ENCODE data around the gene TXNDC16. TPM values are rescaled to one million over a fixed set of nuclear protein-coding genes. Genes with fewer than 3 reads are reported as not detected.
"Not testable (repeated sequence)": the region's sequence is repeated elsewhere in the genome, so short reads cannot be mapped to it uniquely, and the experiment has no call there.

Gene TXNDC16
- total RNA-seq, 1 donor, result 3.8 TPM

DNA sequence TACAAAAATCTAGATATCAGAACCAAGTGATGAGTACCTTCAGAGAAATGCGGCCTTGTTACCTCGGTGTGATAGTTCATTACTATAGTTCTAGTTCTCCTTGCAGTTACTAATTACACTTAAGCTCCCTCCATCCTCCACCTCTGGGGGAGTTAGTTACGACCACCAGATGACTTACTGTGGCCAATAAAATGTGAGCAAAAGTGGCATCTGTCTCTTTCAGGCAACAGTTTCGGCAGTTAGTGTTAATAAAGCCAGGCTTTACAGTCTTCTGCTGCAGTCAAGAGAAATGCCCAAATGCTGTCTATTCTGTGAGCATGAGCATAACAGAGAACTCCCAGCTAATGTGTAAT lies 6.0 kb downstream of the TXNDC16 start:
- DNase-seq (ENCODE audit: low read depth in 2 of 3, low spot score in 2 of 3), result no peak

DNA sequence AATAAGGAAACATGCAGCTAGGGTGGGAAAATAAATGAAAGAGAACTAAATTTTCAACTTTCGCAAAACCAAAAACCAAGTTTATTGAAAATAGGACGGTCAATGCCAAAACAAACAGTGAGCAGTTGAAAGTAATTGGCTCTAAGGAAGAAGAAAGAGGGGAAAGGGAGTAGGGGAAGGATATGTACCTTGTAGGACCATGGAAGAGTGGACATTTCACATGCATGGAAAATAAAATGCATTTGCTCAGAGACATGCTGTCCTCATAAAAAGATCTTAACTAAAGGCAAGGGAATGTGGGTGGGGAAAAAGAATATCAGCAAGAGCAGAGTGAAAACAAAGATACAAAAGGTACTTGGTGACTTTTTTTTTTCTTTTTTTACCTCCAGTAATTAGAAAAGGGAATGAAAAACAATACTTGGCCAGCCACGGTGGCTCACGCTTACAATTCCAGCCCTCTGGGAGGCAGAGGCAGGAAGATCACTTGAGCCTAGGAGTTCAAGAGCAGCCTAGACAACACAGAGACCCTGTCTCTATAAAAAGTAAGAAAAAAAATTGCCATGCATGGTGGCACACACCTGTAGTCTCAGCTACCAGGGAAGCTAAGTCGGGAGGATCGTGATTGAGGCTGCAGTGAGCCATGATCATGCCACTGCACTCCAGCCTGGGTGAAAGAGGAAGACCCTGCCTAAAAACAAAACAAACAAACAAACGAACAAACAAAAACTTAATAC lies 6.6 kb downstream of the TXNDC16 start:
- DNase-seq (ENCODE audit: low read depth in 2 of 3, low spot score in 2 of 3), result no peak

DNA sequence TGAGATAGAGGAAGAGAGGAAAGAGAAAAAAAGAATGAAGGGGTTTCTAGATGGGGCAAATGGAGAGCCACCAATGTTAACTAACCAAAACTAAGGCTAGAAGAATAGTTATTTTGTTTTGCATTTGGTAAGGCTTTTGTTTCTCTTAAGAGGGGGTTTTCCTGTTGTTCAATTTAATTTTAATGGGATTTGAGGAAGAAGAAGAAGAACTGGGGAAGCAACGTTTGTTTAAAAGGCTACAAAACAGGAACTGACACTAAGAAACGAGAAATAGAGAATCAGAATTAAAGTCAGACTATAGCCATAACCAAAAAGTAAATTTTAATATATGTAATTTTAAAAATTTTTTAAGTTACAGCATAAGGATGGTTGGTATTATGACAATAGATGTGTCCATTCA lies 13.7 kb downstream of the TXNDC16 start:
- DNase-seq (ENCODE audit: low read depth in 2 of 3, low spot score in 2 of 3), result no peak

DNA sequence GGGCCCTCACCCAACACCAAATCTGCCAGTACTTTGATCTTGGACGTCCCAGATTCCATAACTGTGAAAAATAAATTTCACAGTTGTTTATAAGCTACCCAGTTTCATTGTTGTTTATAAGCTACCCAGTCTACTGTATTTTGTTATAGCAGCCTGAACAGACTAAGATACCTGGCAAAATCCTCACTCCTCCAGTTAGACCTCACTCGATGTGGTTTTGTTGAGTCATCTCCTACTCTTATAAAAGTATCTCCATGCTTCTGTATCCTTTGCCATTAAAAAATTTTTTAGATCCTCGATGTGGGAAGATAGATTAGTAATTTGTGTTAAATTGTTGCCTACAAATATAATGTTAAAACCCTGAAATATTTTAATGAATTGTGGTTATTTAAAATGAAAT lies 16.0 kb downstream of the TXNDC16 start:
- no peak for DNase-seq (ENCODE audit: low read depth in 2 of 3, low spot score in 2 of 3)

DNA sequence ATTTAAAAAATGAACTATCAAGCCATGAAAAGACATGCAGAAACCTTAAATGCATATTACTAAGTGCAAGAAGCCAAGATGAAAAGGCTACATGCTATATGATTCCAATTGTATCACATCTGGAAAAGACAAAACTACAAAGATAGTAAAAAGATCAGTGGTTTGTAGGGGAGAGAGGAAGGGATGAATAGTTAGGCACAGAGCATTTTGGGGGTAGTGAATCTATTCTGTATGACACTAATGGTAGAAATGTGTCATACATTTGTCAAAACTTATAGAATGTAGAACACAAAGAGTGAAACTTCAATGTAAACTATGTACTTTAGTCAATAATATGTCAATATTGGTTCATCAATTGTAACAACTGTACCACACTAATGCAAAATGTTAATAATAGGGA lies 20.8 kb downstream of the TXNDC16 start:
- DNase-seq (ENCODE audit: low read depth in 2 of 3, low spot score in 2 of 3), result no peak

DNA sequence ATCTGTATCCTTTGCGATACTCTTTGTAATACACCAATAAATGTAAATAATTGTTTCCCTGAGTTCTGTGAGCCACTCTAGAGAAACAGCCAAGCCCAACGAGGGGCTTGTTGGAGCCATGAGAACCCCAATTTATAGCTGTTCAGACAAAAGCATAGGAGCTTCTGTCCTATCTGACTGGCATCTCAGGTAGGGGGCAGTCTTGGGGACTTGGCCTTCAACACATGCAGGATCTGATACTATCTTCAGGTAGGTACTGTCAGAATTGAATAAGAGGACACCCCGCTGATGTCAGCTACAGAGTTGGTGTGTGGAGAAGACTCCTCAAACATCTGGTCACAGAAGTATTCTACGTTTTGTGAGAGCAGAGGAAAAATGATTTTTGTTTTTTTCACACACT lies 25.3 kb downstream of the TXNDC16 start:
- no peak for DNase-seq (ENCODE audit: low read depth in 2 of 3, low spot score in 2 of 3)

DNA sequence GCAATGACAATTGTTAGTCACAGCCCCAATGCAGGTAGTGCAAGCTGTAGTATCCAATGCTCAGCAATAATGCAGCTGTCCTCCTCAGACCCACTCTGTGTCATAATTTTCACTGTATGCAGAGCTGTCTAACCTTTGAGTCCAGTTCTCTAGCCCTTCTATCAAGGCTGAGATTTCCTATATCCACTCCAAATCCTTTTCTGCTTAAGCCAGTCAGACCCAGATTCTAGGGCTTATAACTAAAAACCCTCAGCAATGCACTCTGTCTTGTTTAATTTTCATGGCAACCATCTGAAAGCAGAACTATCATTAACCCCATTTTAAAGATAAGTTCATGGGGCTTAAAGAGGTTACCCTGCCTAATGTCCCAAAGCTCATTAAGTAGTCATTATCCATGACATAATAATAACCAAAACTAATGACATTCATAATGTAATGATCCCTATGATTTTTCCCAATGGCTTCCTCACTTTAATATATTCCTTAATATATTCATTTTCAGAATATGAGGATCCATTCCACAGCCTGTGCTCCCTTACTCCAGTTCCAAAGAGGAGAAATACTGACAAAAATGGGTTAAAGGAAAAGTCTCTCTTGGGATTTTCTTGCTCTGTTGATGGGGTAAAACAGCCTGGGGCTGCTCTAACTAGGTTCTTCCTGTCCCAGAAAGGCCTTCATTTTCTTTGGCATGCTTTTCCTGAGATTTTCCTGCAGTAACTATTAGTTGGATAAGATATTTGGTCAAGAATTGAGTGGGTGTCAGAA lies 29.5 kb downstream of the TXNDC16 start:
- DNase-seq (ENCODE audit: low read depth in 2 of 3, low spot score in 2 of 3), result no peak

DNA sequence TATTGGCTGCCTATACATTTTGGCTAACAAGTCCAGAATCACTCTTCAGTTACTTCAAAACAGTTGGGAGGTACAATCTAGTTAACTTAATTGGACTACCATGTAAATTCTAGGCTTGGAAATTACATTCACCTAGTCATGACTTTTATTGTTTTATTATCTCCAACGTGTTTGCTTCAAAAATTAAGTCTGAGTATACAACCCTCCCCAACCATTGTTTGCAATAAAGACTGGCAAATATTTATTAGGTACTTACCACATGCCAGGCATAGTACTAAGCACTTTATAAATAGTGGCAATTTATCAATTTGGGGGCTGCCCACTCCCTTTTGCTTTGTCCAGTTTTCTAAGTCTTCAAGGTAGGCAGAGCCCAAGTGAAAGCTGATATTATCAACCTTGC lies 30.3 kb downstream of the TXNDC16 start:
- DNase-seq (ENCODE audit: low read depth in 2 of 3, low spot score in 2 of 3), result no peak

DNA sequence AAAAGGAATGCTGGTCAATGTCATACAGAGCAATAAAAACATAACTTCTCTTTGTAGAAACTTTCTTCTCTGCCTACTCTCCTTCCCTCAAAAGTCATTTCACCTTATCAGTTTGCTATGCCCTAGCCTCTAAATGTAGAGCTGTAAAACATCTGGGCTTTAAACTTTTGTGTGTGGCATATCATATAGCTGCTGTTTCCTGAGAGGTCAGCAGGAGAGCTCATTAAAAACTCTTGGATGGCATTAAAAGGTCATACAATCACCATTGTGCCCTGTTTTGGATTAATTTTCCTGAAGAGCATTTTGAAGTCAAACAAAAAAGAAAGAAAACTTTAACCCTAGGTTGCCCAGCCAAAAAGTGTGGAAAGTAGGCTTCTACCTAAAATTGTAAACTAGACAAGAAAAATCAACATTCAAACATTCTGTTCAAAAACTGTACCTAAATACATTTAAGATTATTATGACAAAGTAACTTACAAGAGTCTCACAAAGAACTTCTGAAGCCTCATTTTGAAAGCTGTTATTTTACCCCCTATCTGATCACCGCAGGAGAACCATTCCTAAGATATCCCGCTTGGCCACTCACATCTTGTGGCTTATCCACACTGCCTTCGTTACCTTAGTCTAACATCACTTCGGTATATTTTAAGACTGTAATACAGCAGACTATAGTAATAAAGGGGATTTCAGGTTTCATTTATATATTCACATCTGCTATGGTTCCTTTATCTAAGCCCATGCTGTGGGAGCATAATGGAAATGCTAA lies 38.1 kb downstream of the TXNDC16 start:
- DNase-seq (ENCODE audit: low read depth in 2 of 3, low spot score in 2 of 3), result no peak

DNA sequence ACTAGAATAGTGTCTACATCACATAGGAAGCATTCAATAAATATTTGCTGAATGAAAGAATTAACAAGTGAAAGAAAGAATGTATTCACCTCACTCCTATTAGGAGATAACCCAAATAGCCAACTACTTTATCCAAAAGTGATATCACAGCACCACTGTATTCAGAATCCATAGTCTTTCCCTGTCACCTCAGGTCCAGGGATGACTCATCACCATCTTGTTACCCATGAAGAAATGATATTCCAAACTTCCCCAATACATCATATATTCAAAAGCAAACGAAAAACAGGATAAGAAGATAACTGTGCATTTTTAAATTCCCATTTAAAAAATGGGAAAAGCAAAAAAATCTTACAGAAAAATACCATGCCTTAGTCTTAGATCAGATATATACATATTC lies 39.1 kb downstream of the TXNDC16 start:
- no peak for DNase-seq (ENCODE audit: low read depth in 2 of 3, low spot score in 2 of 3)

DNA sequence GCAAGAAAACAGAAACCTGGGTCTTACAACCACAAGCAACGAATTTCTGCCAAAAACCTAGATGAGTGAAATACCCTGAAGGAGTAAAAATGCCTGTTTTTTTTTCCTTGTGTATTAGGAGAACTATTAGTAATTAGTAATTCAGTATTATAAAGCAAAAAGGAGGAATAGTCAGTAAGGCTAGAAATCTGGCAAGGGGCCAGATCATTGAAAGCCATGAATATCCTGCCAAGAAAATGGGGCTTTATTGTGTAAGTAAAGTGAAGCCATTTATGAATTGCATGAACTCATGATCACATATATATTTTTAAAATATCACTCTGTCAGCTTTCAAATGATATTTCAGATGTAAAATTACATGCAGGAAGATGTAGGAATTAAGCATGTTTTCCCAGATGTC lies 57.9 kb downstream of the TXNDC16 start:
- DNase-seq (ENCODE audit: low read depth in 2 of 3, low spot score in 2 of 3), result no peak

DNA sequence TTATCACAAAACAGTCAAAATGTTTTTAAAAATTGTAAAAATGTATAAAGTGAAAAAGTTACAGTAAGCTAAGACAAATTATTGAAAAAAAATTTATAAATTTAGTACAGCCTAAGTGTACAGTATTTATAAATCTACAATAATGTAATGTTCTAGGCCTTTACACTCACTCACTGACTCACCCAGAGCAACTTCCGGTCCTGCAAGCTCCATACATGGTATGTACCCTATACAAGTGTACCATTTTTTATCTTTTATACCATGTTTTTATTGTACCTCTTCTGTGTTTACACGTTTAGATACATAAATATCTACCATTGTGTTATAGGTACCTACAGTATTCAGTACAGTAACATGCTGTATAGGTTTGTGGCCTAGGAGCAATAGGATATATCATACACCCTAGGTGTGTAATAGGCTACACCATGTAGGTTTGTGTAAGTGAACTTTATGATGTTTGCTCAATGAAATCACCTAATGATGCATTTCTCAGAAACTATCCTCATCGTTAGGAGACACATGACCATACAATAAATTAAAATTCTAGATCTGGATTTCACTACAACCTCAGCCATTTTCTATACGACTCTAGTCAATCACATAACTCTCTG lies 66.8 kb downstream of the TXNDC16 start:
- DNase-seq (ENCODE audit: low read depth in 2 of 3, low spot score in 2 of 3), result no peak

DNA sequence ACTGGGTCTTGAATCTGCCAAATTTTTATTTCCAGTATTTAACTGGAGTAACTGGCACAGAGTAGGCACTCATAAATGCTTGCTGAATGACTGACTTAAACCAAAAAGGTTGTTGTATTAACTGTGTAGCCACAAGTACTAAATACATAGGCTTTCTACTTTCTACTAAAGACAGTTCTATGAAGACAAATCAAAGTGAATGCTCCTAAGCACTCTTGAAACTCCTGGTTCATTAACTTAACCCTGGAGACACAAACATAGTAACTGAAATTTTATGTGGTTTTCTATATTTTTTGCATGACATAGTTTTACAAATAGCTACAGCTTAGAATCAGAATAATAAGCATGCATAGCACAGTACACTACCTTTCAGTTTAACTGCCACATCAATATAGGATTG lies 70.4 kb downstream of the TXNDC16 start:
- DNase-seq (ENCODE audit: low read depth in 2 of 3, low spot score in 2 of 3), result no peak

DNA sequence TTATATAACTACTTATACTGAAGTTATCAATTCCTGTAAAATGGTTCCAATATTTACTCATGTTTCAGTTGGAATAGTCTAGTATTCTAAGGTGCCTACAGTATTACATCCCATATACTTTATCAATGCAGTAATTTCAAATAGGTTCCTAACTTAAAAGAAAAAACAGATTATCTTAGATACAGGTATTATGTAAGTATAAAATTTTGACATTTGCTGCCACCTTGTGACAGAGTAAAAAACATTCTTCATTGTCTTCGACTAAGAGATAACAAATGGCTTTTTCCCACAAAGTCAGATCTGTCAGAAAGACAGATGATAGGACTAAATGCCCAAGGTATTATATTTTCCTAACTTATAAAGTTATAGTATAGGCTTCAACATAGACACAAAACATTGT lies 78.7 kb downstream of the TXNDC16 start:
- peak; percentile 10 to 66 (median 31) for DNase-seq (ENCODE audit: low read depth in 2 of 3, low spot score in 2 of 3)

DNA sequence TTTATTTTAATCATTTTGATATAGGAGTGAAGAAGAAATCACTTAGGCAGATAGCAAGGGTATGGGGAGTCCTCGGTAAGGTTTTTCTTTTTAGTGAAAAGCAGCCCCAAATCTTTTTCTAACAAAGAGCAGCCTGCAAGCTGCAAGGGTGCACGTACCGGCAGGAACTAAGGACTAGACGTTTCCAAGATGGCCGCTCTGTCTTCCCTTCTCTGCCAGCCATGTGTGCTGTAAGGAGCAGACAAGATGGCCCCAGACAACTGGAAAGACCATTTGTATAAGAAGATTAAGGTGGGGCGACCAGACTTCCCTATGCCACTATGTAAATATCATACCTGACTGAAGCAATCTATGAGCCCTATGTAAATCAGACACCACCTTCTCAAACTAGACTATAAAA lies 79.6 kb downstream of the TXNDC16 start:
- DNase-seq (ENCODE audit: low read depth in 2 of 3, low spot score in 2 of 3), result no peak

DNA sequence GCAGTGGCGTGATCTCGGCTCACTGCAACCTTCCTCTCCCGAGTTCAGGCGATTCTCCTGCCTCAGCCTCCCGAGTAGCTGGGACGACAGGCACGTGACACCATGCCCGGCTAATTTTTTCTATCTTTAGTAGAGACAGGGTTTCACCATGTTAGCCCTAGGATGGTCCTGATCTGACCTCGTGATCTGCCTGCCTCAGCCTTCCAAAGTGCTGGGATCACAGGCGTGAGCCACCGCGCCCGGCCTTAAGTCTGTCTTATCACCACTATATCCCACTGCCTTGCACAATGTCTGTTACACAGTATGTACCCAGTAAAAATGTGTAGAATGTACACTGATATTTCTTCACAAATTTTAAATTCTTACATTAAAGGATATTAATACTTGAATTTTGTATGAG lies 80.1 kb downstream of the TXNDC16 start:
- DNase-seq (ENCODE audit: low read depth in 2 of 3, low spot score in 2 of 3), result not testable (repeated sequence)

DNA sequence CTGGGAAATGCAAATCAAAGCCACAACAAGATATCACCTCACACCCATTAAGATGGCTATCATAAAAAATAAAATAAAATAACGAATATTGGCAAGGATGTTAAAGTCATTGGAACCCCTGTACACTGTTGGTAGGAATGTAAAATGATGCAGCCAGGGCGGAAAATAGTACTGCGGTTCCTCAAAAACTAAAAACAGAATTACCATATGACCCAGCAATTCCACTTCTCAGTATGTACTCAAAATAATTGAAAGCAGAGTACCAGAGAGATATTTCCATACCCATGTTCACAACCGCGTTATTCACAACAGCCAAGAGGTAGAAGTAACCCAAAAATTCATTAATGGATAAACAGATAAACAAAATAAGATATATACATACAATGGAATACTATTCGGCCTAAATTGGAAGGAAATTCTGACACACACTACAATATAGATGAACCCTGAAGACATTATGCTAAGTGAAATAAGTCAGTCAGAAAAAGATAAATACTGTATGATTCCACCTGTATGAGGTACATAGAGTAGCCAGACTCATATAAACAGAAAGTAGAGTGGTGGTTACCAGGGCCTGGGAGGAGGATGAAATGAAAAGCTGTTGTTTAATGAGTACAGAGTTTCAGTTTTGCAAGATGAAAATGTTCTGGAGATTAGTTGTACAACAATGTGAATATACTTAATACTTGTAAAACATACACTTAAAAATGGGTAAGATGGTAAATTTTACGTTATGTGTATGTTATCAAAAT lies 84.6 kb downstream of the TXNDC16 start:
- DNase-seq (ENCODE audit: low read depth in 2 of 3, low spot score in 2 of 3), result no peak

DNA sequence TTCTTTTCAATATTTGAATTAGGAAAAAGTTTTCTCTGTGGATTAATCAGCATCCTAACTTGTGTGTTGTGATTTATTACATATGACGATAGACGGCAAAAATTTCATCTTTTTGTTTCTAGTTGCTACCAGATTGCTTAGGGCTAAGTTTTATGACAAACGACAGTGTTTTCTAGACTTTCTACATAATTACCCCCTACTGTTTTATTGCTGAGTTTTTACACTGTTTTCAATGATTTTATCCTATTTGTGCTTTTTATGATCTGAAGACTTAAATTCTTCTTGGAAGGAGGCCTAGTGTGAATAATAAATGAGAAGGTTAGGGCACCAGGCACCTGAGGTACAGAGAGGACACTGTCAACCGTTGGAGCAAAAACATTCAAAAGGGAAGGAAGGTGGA lies 88.1 kb downstream of the TXNDC16 start:
- DNase-seq (ENCODE audit: low read depth in 2 of 3, low spot score in 2 of 3), result no peak

DNA sequence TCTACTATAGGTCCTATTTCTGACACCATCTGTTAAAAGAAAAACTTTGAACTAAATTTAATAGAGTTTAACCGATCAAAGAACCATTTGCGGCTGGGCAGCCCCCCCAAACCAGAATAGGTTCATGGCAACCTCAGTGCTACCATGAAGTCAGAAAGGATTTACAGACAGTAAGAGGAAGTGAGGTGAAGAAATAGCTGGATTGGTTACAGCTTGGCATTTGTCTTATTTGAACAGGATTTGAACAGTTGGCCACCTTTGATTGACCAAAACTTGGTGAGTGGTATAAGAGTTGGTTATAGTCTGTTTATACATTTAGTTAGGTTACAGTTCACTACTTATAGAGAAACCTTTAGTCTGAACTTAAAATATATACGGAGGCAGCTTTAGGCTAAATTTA lies 88.9 kb downstream of the TXNDC16 start:
- no peak for DNase-seq (ENCODE audit: low read depth in 2 of 3, low spot score in 2 of 3)

DNA sequence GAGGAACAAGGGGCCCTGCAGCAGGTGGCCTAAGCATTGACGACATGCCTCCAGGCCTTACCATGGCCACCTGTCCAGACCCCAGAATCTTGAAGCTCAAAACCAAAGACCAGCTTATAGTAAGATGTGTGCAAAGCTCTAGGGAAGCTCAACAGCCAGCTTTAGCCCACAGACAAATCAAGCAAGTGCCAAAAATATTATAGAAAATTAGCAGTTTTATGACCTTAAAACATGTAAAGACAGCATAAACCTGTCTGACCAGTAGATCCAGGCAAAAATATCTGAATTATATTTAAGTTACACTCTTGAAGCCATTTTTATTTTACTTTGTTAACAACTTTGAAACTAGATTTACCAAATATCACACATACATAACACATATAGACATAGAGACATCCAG lies 90.6 kb downstream of the TXNDC16 start:
- DNase-seq (ENCODE audit: low read depth in 2 of 3, low spot score in 2 of 3), result no peak

DNA sequence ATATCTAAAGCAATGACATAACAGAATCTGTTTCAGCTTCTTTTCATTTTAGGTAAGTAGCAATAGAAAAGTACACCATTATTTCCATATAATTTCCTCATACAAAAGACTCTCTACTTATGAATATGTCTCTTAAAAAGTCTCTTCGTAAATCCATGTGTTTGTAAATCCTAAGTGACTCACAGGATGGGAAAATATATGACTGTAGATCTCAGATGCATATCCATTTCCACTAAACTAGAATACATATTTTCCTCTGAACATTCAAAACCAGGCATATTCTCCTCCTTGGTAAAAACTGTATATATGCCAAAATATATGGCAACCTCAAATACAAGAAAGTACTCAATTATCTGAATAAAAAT lies 93.6 kb downstream of the TXNDC16 start:
- no peak for DNase-seq (ENCODE audit: low read depth in 2 of 3, low spot score in 2 of 3)

All from hematopoietic multipotent progenitor cell (in vitro differentiated cells).